GM19468 (cell line): ENCODE measurements around the gene DUSP6.

Experiments used
- ATAC-seq: cut with Tn5 transposase; IDR thresholded peaks from one replicate; pipeline ENCODE4 v1.9.1; 2021; ENCODE audit warnings: mild to moderate bottlenecking, moderate library complexity, moderate number of reproducible peaks; ENCODE audit not compliant: unreplicated experiment; ENCODE audit errors: extremely low read depth

DUSP6 gene

GRCh38 chr12:89352492-89353187, at the start of gene DUSP6:
Gene DUSP6, minus strand, starts transcription at chr12:89352501. Its CDS starts 462 bp downstream, at chr12:89352039.
- no peak for ATAC-seq

- ATAC-seq = no peak
These were observed 49.2 kb upstream of the DUSP6 start for GRCh38 chr12:89401433-89402058.

GRCh38 chr12:89400415-89400814, 48.1 kb upstream of the DUSP6 start:
- no peak for ATAC-seq

- ATAC-seq = no peak
These were observed 43.4 kb upstream of the DUSP6 start for GRCh38 chr12:89395712-89396111.

- no peak for ATAC-seq
These were observed 41.3 kb upstream of the DUSP6 start for GRCh38 chr12:89393551-89394121.

GRCh38 chr12:89392391-89392790, 40.1 kb upstream of the DUSP6 start:
- no peak for ATAC-seq

GRCh38 chr12:89391726-89392336, 39.5 kb upstream of the DUSP6 start:
- ATAC-seq = no peak

- no peak for ATAC-seq
These were observed 38.7 kb upstream of the DUSP6 start for GRCh38 chr12:89390802-89391673.

- peak; percentile 33 for ATAC-seq
These were observed 37.7 kb upstream of the DUSP6 start for GRCh38 chr12:89389755-89390661.

GRCh38 chr12:89386138-89386537, 33.8 kb upstream of the DUSP6 start:
- no peak for ATAC-seq

GRCh38 chr12:89384807-89385206, 32.5 kb upstream of the DUSP6 start:
- ATAC-seq = no peak

- no peak for ATAC-seq
These were observed 31.9 kb upstream of the DUSP6 start for GRCh38 chr12:89384050-89384758.

- ATAC-seq = no peak
These were observed 31.1 kb upstream of the DUSP6 start for GRCh38 chr12:89383235-89384049.

GRCh38 chr12:89382328-89382727, 30.0 kb upstream of the DUSP6 start:
- ATAC-seq = no peak

GRCh38 chr12:89379839-89380467, 27.7 kb upstream of the DUSP6 start:
- ATAC-seq = no peak

GRCh38 chr12:89379148-89379838, 27.0 kb upstream of the DUSP6 start:
- ATAC-seq = no peak

GRCh38 chr12:89376844-89377243, 24.5 kb upstream of the DUSP6 start:
- ATAC-seq = no peak
